ENCODE data around the gene TRIM31.

The TRIM31 gene

GRCh38 chr6:30112402-30112994, 392 bp downstream of the TRIM31 start:
- DNase-seq: no peak

DNA sequence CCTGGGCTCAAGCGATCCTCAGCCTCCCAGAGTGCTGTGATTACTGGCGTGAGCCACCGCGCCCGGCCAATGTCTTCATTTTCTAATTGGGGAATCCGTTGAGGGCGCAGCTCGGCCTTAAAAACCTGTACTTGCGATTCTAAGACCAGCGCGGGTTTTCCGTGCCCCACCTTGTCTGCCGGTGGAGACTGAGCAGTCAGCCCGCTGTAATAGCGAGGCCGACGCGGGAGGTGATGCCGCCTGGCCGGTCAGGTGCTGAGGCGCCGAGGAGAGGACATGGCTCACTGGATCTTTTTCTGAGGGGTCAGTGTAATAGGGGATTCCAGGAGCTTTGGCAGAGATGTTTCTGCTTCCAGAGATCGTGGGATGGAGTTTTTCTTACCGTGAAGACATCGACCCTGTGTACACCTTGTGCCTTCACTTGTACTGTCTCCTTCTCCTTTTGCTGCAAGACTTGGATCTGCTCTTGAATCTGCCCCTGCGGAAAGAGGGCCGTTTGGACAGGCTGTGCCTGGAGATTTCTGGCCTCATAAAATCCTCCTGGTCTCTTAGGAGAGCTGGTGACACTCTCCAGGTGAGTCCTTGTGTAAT, 1.5 kb downstream of the TRIM31 start:
- no peak for DNase-seq

GRCh38 chr6:30104661-30105060, 8.2 kb downstream of the TRIM31 start:
- no peak for DNase-seq

DNA sequence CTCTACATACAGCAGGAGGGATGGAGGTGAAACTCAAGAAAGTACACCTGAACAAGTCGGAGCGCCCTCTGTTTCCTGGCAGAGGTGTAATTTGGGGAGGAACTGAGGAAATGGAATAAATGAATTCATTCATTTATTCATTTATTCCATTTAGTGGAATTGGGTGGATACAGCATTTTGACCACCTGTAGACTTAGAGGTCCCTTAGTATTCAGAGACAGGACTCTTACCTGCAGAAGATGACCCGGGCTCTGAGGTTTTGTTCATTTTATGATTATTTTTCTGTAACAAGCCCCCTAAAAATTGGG, 9.1 kb downstream of the TRIM31 start:
- DNase-seq: no peak

DNA sequence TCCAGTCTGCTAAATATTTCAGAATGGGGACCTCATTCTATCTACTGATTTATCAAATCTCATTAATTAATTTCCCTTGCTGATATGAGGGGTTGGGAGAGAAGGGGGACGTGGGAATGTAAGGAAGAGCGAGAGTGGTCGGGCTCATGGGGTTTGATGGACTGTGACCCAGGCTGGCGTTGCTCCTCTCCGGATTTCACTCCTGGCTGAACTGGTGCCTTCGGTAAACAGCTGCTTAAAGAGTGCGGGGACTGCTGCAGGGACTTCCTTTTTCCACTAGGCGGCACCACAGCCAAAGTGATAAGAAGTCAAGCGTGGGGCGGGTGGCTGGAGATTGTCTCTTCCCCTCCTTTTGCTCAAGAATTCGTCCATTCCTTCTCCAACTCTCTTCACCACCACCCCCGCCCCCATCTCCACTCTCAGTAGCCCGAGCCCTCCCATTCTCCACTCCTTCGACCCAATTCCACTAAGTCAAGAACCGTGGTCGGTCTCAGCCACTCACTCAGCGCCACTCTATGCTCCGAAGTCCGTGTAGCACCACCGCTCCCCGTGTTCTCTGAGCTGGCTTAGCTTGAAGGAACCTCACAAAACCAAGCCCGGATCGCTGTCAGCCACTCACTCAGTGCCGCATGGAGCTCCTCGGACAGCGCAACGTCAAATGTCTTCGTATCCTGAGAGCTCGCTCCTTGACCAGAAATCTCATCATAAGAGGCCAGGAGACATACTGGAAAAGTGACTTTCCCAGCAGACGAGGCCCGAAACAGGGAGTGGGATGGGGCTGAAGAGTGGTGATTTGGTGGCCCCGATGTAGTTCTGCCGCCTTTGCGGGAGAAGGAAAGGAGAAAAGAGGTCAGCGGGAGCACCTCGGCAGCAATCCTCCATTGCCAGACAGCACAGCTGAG, 9.7 kb downstream of the TRIM31 start:
- peak; percentile 71 for DNase-seq

- no peak for DNase-seq
Observed at GRCh38 chr6:30102414-30102969, 10.4 kb downstream of the TRIM31 start.

DNA sequence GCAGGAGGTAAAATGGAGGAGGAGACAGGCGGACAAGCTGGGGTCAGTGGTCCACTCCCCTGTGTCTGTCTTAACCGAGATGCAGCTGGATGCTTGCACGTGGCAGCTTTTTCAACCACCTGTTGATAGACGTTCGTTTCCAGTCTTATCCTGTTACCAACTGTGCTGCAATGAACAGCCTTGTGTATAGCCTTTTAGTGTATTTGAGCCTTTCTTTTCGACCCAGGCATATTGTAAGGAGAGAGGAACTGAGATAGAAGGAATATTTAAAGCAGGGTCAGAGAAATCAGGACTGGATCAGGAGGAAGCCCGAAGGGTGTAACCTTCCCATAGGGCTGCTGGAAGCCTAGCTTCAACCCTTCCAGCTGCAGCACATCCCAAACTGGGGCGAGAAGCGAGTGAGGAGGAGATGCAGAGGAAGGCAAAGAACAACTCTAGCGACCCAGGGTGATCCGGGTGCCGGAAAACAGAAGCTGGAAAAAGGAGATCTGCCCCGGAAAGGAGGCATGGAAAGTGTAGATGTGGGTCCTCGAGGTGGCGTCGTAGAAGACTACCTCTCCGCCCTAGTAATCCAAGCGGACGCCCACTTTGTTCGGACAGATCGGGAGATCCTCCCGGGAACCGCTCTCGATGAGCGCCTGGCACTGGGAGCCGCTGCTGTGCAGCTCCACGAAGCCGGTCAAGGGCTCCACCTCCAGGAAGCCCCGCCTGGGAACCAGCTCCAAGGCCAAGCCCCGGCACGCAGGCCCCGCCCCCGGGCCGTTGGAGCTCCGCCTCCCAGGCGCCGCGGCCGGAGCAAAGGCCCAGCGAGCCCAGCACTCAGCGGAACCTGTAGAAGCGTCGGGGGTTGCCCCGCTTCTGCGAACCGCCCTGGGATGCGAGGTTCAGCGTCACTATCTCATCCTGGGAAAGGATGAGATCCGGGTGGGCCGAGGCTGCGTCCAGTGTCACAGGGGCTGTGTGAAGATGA, 11.2 kb downstream of the TRIM31 start:
- no peak for DNase-seq

- DNase-seq: no peak
Observed at GRCh38 chr6:30100585-30101443, 12.1 kb downstream of the TRIM31 start.

DNA sequence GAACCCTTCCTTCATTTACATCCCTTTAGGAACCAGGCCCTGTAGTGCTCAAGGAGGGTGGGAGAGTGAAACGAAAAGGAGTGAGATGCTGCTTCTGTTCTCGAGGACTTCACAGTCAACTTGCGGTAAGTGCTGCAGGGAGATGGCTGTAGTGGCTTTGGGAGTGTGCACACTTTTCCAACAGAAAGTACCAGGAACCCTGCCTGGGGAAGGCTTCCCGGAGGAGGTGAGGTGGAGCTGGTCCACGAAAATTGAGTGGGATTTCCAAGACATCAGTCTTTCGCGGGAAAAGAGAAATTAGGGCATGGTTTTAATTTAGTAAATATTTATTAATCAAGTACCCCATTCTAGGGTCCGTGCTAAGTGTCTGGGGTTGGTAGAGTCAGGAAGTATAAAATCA, 12.7 kb downstream of the TRIM31 start:
- no peak for DNase-seq

DNA sequence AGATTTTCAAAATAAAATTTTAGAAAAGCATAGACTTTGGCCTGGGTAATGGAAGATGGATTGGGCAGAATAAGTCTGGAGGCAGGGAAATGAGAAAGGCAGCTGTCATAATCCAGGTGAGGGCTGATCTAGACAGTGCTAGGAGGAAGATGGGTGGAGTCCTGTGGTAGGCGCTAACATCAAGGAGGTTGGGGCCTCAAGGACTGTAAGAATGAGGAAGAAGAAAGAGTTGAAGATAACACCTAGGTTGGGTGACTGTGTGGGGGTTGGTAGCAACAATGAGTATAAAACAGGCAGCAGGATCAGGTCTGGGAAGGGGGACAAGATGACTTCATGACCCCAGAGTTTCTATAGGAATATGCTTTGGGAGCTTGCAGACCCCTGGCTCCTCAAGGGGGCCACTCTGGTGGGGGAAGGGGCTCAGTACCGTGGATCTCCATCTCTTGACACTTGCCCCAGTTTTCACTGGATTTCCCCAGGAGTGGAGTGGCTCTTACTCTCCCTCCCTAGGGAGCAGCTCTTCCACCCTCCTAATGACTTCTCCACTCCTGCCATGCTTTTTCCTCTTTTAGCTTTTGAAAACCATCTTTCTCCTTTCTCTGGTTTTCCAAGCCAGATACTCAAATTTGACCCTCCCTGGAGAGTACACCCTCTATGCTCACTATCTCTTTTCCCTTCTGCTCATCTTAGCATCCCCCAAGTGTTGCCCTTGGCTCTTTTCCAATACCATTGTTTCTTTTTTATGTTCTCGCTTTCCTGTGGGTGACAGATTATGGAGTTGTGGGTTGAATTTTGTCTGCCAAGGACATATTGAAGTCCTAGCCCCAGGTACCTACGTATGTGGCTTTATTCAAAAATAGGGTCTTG, 14.8 kb downstream of the TRIM31 start:
- no peak for DNase-seq

DNA sequence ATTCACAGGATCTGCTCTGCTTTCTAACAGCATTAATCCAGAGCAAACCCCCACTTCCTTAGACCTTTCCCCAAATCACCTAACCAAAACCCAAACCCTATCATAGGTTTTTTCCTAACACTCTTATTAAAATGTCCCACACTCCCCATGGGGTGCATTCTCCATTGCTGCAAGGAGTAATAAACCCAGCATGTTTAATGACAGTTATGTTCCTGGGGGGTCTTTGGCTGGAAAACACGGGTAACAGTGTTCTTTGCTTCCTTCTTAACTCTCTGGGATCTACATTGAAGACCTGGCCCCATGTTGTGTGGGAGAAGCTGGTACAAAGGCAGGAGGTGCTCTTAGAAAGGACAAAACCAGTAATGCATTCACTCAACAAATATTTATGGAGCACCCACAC, 16.1 kb downstream of the TRIM31 start:
- no peak for DNase-seq

DNA sequence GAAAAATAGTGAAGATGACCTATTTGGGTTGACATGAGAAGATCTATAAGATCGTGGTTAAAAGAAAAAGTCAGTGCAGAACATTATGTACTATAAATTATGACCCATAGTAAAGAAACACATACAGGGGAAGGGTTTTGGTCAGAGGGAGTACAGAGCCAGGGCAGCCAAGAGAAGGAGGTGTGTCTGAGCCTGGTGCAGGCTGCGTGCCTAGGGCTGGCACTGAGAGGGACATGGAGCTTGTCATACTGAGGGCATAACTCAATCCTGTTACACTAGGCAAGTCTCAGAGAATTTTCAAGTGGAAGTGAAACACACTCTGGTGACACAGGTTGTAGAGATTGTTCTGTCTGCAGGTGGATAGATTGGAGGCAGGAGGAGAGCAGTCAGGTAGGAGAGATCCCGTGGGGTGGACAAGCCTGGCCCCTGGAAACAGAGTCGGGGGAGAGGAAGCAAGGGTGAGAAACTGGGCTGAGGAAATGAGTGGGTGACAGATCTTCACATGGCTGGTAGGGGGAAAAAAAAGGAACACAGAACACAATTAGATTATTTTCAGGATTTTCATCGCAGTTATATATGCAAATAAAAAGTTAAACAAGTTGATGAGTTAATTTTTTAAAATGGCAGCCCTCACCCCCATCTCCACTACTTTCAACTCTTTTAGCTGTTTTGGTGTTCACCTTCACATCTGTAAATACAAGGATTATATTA, 18.8 kb downstream of the TRIM31 start:
- no peak for DNase-seq

DNA sequence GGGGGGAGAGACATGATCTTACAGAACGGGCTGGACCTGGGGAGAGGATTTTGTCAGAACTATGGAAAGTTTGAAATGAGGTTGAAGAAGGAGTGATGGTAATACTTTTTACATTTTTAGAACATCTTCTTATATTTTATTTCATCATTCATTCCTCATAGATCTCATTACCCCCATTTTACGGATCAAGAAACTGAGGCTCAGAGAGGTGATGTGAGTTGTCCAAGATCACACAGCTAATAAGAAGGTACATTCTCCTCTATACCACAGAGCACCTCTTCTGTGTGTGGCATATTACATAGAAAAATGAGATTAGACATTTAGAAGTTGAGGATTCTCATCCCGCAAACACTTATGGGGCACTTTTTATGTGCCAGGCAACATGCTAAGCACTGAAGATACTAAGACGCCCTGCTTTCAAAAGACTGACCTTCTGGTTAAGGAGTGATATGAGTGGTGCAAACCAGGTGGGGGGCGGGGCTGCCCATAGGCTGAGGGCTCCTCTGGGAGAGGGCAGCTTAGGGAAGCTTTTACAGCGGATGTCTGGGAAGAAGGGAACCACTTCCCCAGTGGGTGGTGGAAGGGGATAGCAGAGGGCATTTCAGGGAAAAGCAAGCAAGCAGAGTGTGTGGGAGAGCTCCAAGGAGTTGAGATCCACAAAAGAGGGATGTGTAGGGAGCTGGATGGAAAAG, 19.9 kb downstream of the TRIM31 start:
- no peak for DNase-seq

- no peak for DNase-seq
Observed at GRCh38 chr6:30091577-30092381, 21.1 kb downstream of the TRIM31 start.

DNA sequence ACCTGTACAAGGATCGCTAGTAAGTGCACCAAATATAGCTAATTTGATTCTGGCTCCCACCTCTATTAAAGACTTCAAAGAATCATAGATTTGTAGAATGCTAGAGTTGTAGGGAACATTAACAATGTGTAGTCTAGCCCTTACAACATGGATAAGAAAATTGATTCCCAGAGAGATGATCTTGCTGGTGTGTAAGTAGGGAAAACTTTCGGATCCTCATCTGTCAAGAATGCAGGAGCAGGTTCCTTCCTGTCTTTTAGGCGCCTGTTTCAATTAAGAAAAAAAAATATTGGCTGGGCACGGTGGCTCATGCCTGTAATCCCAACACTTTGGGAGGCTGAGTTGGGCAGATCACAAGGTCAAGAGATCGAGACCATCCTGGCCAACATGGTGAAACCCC, 25.0 kb downstream of the TRIM31 start:
- no peak for DNase-seq

DNA sequence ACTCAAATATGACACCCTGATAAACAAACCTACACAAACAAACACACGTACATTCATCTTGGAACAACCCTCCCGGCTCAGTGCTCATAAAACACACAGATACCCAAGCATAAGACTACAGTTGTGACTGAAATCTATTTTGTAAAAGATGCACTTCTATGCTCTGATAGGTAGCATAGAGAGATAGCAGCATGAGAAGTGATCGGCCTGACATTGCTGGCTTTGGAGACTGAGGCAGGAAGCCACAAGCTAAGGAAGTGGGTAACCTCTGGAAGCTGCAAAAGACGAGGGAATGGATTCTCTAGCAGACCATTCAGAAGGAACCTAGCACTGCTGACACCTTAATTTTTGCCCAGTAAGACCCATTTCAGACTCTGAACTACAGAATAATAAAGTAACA, 35.7 kb downstream of the TRIM31 start:
- no peak for DNase-seq

- peak; percentile 64 for DNase-seq
Observed at GRCh38 chr6:30075790-30076732, 36.8 kb downstream of the TRIM31 start.
